Endothelial cell of umbilical vein (primary cell): ENCODE data around the gene SLC5A4. TPM values are rescaled to one million over a fixed set of nuclear protein-coding genes. Genes with fewer than 3 reads are reported as not detected.

ENCODE experiments used
- BruUV-seq: library from RNA; stranded (reverse); fragments of 400-500 nt; replicated peaks from 2 replicates; lab custom pipeline; 2021; lab: Mats Ljungman, UMichigan
- CTCF ChIA-PET: fragments of 300-600, 350-600 bp; sonication (Branson Sonifier 250); formaldehyde crosslinking; loops from one replicate; lab custom pipeline; 2021; ENCODE audit warnings: antibody characterized with exemption, inconsistent platforms; lab: Charles Lee
- POLR2A ChIA-PET: fragments of 300-600, 350-600 bp; sonication (Branson Sonifier 250); formaldehyde crosslinking; loops from one replicate; lab custom pipeline; 2021; ENCODE audit warnings: antibody characterized with exemption, inconsistent platforms; lab: Charles Lee
- DNase-seq: peaks from one replicate; pipeline ENCODE4 v3.0.0-alpha.2; 2011; ENCODE audit warnings: low read depth, low spot score
- FAIRE-seq: peaks from 2 replicates; lab custom pipeline; 2011; peaks lifted over from hg19 to GRCh38; lab: Jason Lieb, UNC
- H2AFZ ChIP-seq: 2 replicates; pipeline ENCODE4 v1.6.0; 2012; ENCODE audit warnings: low read depth, low read length, control low read depth, inconsistent platforms
- H3K27ac ChIP-seq: 2 replicates; pipeline ENCODE4 v1.5.1; 2011; ENCODE audit warnings: low read depth, mild to moderate bottlenecking, control low read depth, low read length, moderate library complexity; ENCODE audit not compliant: insufficient read depth
- H3K27me3 ChIP-seq, 2 experiments: 2 replicates each; pipeline versions ENCODE4 v1.6.0 to v1.6.1; 2011; ENCODE audit warnings: low read length in 2 of 2, mixed read lengths in 1 of 2; ENCODE audit not compliant: control insufficient read depth in 2 of 2, insufficient read depth in 2 of 2
- H3K36me3 ChIP-seq, 2 experiments: 2 replicates in 1 of 2; 3 replicates in 1 of 2; pipeline ENCODE4 v1.5.1; 2011; ENCODE audit warnings: low read length in 2 of 2, mild to moderate bottlenecking in 1 of 2, moderate library complexity in 1 of 2; ENCODE audit not compliant: control insufficient read depth in 2 of 2, insufficient read depth in 2 of 2; ENCODE audit errors: extremely low read depth in 1 of 2
- H3K4me1 ChIP-seq: 3 replicates; pipeline ENCODE4 v1.5.1; 2011; ENCODE audit warnings: mild to moderate bottlenecking, low read length; ENCODE audit not compliant: control insufficient read depth, insufficient read depth; ENCODE audit errors: extremely low read depth
- H3K4me2 ChIP-seq: 2 replicates; pipeline ENCODE4 v1.6.1; 2011; ENCODE audit warnings: low read length, control low read depth, mixed read lengths; ENCODE audit not compliant: insufficient read depth
- H3K4me3 ChIP-seq, 3 experiments: fragments of 200-600 bp in 1 of 3; sonication (generic), shearing (Covaris generic) in 1 of 3; replicated peaks in 1 of 3; 2 replicates each; pipeline ENCODE4 v1.5.1; 2011 to 2016; ENCODE audit warnings: control low read depth in 3 of 3, low read length in 3 of 3, mild to moderate bottlenecking in 2 of 3, inconsistent platforms in 1 of 3, low read depth in 1 of 3, moderate library complexity in 1 of 3; ENCODE audit not compliant: insufficient read depth in 1 of 3
- H3K79me2 ChIP-seq: 2 replicates; pipeline ENCODE4 v1.6.0; 2012; ENCODE audit warnings: low read length, inconsistent platforms; ENCODE audit not compliant: control insufficient read depth, insufficient read depth
- H3K9ac ChIP-seq: replicated peaks from 2 replicates; pipeline ENCODE3; 2011; ENCODE audit warnings: low read length, control low read depth; ENCODE audit not compliant: insufficient read depth; ENCODE audit errors: extremely low read depth
- H3K9me1 ChIP-seq: replicated peaks from 3 replicates; pipeline ENCODE4 v1.6.0; 2011; ENCODE audit warnings: mild to moderate bottlenecking, low read length; ENCODE audit not compliant: control insufficient read depth, insufficient read depth; ENCODE audit errors: extremely low read depth
- H3K9me3 ChIP-seq: replicated peaks from 2 replicates; pipeline ENCODE4 v1.5.1; 2012; ENCODE audit warnings: low read length, inconsistent platforms; ENCODE audit not compliant: control insufficient read depth, insufficient read depth
- H4K20me1 ChIP-seq: replicated peaks from 2 replicates; pipeline ENCODE3; 2011; ENCODE audit warnings: mild to moderate bottlenecking, low read length; ENCODE audit not compliant: control insufficient read depth, insufficient read depth; ENCODE audit errors: extremely low read depth
- CTCF ChIP-seq, 2 donors: IDR thresholded peaks; 1 replicate in 1 of 2; 2 replicates in 1 of 2; pipeline ENCODE4 v1.5.1; 2011; ENCODE audit warnings: low read length in 2 of 2, mild to moderate bottlenecking in 2 of 2, moderate library complexity in 2 of 2, control low read depth in 1 of 2, inconsistent platforms in 1 of 2, low read depth in 1 of 2; ENCODE audit not compliant: insufficient read depth in 1 of 2; ENCODE audit errors: extremely low read depth in 1 of 2
- EZH2 ChIP-seq: IDR thresholded peaks from 2 replicates; pipeline ENCODE4 v1.6.1; 2012; ENCODE audit warnings: borderline replicate concordance, low read depth, mild to moderate bottlenecking, moderate library complexity, low read length, inconsistent platforms; ENCODE audit not compliant: severe bottlenecking
- FOS ChIP-seq: IDR thresholded peaks from 2 replicates; pipeline ENCODE4 v1.6.1; 2011; ENCODE audit warnings: mild to moderate bottlenecking, low read length, moderate library complexity, borderline replicate concordance; ENCODE audit not compliant: insufficient read depth
- GATA2 ChIP-seq: IDR thresholded peaks from 2 replicates; pipeline ENCODE4 v1.7.0; 2011; ENCODE audit warnings: low read depth, mild to moderate bottlenecking, moderate library complexity, mixed read lengths, low read length; ENCODE audit not compliant: insufficient read length, insufficient read depth
- JUN ChIP-seq: IDR thresholded peaks from 2 replicates; pipeline ENCODE4 v1.6.1; 2011; ENCODE audit warnings: borderline replicate concordance, low read depth; ENCODE audit not compliant: insufficient read length, insufficient read depth
- MAX ChIP-seq: IDR thresholded peaks from 2 replicates; pipeline ENCODE4 v1.6.1; 2011; ENCODE audit not compliant: insufficient read depth, insufficient read length
- MYC ChIP-seq: IDR thresholded peaks from one replicate; pipeline ENCODE4 v1.6.1; 2011; ENCODE audit warnings: mild to moderate bottlenecking, low read depth, low read length
- POLR2A ChIP-seq: IDR thresholded peaks from 2 replicates; pipeline ENCODE4 v1.6.1; 2012; ENCODE audit warnings: low read depth, mild to moderate bottlenecking, control low read depth, low read length
- POLR2AphosphoS5 ChIP-seq: IDR thresholded peaks from 2 replicates; pipeline ENCODE4 v1.6.1; 2012; ENCODE audit warnings: low read depth, mild to moderate bottlenecking, control low read depth, low read length, moderate library complexity; ENCODE audit not compliant: insufficient read depth
- dilution Hi-C: fragments of 300-500 bp; cut with MboI; formaldehyde crosslinking; loops from one replicate; pipeline ENCODE4 v1.15.0; 2019; ENCODE audit warnings: low sequenced_read_pairs; ENCODE audit not compliant: extremely low pct_ligation_motif_present
- intact Hi-C: fragments of 100-400 bp; cut with micrococcal nuclease; formaldehyde crosslinking; loops from one replicate; pipeline ENCODE4 v1.10.0; 2022
- polyA plus RNA-seq, 4 experiments: library from polyadenylated mRNA; depleted of rRNA in 3 of 4; stranded (reverse) in 3 of 4; unstranded in 1 of 4; fragments of >200 nt; gene quantifications; 2 replicates each; pipeline versions ENCODE4 v1.2.1 to v1.2.3, GENCODE V29; 2011 to 2012; ENCODE audit warnings: missing spikeins in 1 of 4
- total RNA-seq: library from RNA; stranded (reverse); gene quantifications from 2 replicates; pipeline ENCODE4 v1.2.3, GENCODE V29; 2021

Gene SLC5A4
- total and polyA plus RNA-seq, 2 donors (not counting 3 experiments of a cell fraction or from before 2014, with no cell fraction given) = 1.5 to 2.8 TPM

- Histone ChIP-seq H2AFZ (no peak overlapping the region), H3K27me3 (no peaks in the 10 kb centered on the region), H4K20me1 (no peaks in the 10 kb centered on the region), H3K79me2 (no peaks in the 10 kb centered on the region), H3K9me3 (no peaks in the 10 kb centered on the region), H3K4me3 (no peak overlapping the region), H3K4me2 (no peak overlapping the region), H3K27ac (no peak overlapping the region), H3K9ac (no peak overlapping the region), H3K36me3 (no peaks in the 10 kb centered on the region), H3K9me1 (no peaks in the 10 kb centered on the region), H3K4me1 (no peaks in the 10 kb centered on the region)
- DNase-seq (no peak), FAIRE-seq (no peak)
- BruUV-seq = no TSS peak
- dilution Hi-C loops (no loop called here), intact Hi-C loops (no loop called here)
- ChIA-PET CTCF (no interaction called here), POLR2A (no interaction called here)
- TF ChIP-seq EZH2 (no peak), POLR2A (no peak), MYC (no peak), JUN (no peak), GATA2 (no peak), MAX (no peak), POLR2AphosphoS5 (no peak), CTCF (IDR thresholded peaks at IDR 0.05; ENCODE audit: extremely low read depth in 1 of 2, insufficient read depth in 1 of 2, low read depth in 1 of 2, low read length in 2 of 2) (no peak), FOS (no peak)
These were observed 32.2 kb downstream of the SLC5A4 start for GRCh38 chr22:32222991-32223390.
